HK-2 (cell line): ENCODE data around the gene DHRS2.
"Not testable (repeated sequence)": the region's sequence is repeated elsewhere in the genome, so short reads cannot be mapped to it uniquely, and the experiment has no call there.

Experiments
- DNase-seq: peaks from one replicate; pipeline ENCODE4 v3.0.0-alpha.2; 2018; ENCODE audit not compliant: unreplicated experiment

The DHRS2 gene

DNA sequence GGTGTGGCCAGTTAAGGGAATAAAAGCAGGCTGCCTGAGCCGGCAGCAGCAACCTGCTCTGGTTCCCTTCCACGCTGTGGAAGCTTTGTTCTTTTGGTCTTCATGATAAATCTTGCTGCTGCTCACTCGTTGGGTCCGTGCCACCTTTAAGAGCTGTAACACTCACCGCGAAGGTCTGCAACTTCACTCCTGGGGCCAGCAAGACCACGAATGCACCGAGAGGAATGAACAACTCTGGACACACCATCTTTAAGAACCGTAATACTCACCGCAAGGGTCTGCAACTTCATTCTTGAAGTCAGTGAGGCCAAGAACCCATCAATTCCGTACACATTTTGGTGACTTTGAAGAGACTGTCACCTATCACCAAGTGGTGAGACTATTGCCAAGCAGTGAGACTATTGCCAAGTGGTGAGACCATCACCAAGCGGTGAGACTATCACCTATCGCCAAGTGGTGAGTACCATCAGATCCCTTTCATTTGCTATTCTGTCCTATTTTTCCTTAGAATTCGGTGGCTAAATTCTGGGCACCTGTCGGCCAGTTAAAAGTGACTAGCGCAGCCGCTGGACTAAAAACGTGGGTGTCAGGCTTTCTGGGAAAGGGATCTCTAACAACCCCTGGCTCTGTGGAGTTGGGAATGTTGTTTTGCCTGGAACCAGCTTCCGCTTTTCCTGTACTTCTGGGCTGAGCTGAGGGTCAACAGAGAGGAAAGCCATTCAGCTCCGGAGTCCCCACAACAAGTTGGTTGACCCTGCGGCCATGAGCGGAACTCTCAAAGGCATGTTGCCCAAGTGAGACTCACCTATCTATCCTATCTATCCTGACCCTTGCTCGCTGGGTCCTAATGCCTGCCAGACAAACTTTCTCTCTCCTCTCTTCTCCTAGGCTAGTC lies at the start of gene DHRS2:
Gene DHRS2 (plus strand): TSS at position 48 of the 895 bp plus-strand sequence. CDS start 2,501 bp downstream, outside the sequence.
- no peak for DNase-seq

DNA sequence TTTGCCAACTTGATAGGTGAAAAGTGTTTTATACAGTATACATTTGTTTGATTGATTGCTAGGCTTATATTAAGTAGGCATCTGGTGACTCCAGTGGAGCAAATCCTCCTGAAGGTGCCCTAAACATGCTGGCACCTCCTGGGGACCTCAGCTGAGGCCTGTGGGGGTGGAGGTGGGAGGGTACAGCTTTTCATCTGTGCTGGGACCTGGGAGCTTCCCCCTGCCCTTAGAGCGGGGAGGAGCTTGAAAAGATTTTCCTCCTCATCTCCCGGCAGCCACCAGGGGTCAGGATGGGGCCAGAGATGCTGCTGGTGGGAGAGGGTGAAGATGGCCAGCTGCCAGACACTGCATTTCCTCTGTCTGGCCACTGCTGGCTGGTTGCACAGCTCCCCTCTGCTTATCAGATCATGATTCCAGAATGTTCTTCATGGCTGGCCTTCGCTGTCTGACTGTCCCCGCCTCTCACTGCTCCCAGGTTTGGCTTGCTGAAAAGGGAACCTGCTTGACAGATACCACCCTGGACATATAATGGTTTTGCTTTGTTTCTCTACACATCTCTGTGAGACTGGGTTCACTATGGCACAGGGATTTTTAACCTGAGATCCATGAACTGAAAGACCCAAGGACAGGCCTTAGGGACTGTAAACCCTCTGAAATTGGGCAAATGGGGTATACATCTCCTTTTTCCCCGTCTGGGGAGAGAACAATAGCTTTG lies 47.1 kb upstream of the DHRS2 start:
- DNase-seq: peak; percentile 84

DNA sequence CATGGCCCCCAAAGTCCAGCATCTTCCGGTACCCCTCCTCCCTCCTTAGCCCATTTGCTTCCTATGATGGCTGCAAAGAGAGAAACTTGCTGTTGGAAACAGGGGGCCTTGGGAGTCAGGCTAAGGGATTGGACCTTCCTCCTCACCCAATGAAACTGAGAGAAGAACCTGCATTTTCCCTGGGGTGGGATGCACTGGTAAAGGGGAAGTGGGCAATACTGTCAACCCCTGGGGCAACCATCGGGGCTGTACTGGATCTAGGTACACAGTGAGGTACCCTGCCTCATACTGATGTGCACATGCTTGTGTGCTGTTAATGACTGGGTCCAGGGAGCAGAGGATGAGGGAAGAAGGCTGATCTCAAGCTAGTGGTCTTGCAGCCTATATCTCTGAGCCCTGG lies 46.6 kb upstream of the DHRS2 start:
- DNase-seq: no peak

DNA sequence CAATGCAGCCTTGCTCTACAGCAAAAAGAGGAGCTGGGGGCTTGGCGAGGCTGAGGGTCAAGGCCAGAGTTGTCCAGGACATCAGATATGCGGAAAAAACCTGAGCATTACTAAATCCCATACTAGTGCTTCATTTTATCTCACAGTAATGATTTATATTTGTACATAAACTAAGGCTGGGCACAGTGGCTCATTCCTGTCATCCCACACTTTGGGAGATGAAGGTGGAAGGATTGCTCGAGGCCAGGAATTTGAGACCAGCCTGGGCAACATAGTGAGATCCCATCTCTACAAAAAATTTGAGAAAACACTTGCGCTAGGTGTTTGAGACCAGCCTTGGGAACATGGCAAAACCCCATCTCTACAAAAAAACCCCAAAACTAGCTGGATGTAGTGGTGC lies 46.0 kb upstream of the DHRS2 start:
- DNase-seq: no peak

DNA sequence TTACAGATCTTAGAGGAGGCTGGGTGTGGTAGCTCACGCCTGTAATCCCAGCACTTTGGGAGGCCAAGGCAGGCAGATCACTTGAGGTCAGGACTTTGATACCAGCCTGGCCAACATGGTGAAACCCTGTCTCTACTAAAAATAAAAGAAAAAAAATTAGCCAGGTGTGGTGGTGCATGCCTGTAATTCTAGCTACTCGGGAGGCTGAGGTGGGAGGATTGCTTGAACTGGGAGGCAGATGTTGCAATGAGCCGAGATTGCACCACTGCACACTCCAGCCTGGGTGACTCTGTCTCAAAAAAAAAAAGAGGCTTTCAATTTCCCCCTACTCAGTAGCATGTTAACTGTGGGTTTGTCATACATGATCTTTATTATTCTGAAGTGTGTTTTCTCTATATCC lies 42.0 kb upstream of the DHRS2 start:
- DNase-seq: not testable (repeated sequence)

- no peak for DNase-seq
Measured at GRCh38 chr14:23600322-23600707, 35.8 kb upstream of the DHRS2 start.

- no peak for DNase-seq
Measured at GRCh38 chr14:23600806-23601205, 35.4 kb upstream of the DHRS2 start.

GRCh38 chr14:23601424-23601823 lies 34.7 kb upstream of the DHRS2 start:
- no peak for DNase-seq

GRCh38 chr14:23601845-23602180 lies 34.4 kb upstream of the DHRS2 start:
- DNase-seq: no peak

DNA sequence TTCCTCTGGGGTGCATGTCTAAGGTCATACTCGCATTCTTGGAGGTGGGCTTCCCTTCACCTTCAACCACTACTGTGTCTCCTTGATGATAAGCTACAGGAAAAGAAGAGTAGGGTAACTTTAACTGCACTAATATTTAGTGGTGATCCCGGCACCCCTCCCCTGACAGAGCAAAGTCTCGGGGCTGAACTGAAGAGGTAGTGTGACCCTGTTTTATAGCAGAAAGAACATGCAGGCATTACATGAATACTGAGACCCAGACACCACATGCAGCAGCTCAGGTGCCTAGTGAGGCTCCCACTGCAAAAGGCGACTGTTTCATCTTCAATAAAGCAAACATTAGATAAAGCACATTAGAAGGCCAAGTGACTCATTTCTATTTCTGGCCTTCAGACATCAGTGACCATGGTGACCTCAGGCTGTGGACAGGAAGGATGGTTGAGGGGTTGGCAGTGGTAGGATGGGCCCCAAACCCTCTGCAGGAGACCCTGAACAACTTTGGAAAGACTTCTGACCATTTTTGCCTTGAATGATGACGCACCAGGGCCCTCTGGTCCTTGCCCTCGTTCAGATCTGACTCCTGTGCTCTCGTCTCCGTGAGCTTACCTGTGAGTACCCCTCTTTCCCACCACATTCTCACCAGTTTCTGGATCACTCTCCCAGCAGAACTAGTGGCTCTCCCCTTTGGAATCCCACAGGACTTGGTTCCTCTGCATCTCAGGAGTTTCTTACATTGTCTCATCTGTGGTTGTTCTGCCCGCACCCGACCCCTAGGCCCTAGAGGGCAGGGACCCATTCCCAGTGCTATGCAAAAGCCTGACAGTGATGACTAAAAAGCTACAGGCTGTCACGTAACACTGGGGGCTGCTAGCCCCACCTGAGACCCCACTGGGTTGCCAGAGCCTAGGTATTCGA lies 33.7 kb upstream of the DHRS2 start:
- no peak for DNase-seq

GRCh38 chr14:23603103-23603502 lies 33.1 kb upstream of the DHRS2 start:
- no peak for DNase-seq

GRCh38 chr14:23604148-23604547 lies 32.0 kb upstream of the DHRS2 start:
- no peak for DNase-seq

GRCh38 chr14:23604675-23605170 lies 31.4 kb upstream of the DHRS2 start:
- DNase-seq: no peak

GRCh38 chr14:23605931-23606585 lies 30.1 kb upstream of the DHRS2 start:
- DNase-seq: no peak

- DNase-seq: no peak
Measured at GRCh38 chr14:23608454-23608853, 27.7 kb upstream of the DHRS2 start.

DNA sequence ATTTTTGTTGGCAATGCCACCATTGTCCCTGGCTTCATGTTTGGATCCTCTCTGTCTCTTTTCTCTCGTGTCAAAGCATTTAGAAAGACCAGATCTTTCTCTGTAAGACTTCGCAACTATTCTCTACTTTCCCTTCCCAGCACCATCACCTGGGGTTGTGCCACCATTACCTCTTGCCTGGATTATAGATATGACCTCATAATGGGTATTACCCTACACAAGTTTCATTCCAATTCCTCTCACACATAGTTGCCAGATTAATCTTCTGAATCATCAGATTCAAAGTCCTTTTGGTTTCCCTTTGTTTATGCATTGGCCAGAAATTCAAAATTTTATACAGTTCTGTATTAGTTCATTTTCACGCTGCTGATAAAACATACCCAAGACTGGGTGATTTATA lies 27.2 kb upstream of the DHRS2 start:
- DNase-seq: no peak

DNA sequence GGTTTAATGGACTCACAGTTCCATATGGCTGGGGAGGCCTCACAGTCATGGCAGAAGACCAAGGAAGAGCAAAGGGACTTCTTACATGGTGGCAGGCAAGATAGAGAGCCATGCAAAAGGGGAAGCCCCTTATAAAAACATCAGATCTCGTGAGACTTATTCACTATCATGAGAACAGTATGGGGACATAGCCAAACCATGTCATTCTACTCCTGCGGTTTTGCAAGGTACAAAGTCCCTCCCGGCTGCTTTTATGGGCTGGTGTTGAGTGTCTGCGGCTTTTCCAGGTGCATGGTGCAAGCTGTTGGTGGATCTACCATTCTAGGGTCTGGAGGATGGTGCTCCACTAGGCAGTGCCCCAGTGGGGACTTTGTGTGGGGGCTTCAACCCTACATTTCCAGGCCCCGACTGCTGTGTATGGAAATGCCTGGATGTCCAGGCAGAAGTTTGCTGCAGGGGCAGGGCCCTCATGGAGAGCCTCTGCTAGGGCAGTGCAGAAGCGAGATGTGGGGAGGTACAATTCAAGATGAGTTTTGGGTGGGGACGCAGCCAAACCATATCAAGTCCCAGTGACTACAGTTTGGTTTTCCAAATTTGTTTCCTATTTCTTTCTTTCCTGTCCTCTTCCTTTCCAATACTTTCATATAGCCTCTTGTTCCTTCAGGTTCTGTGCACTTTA lies 26.6 kb upstream of the DHRS2 start:
- not testable (repeated sequence) for DNase-seq

DNA sequence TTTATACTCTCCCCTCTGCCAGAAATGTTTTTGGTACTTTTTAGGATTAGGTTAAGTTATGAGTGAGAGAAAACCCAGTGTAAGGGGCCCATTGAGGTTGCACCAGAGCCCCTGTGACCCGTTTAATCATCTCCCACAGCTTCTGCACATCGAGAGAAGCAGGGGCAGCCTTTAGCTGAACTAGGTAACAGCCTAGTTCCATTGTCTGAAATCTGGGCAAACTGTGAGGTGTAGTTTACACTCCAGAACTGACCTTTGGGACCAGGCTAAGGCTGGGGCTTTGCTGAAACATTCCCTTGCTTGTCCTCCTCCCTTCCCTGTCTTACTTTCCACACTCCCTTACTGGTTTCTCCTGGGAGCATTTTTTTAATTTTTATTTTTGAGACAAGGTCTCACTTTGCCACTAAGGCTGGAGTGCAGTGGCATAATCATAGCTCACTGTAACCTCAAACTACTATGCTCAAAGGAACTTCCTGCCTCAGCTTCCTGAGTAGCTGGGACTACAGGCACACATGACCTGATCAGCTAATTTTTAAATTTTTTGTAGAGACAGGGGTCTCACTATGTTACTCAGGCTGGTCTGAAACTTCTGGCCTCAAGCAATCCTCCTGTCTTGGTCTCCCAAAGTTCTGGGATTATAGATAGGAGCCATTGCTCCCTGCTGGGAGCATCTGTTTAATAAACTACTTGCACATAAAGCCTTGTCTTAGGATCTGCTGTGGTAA lies 25.9 kb upstream of the DHRS2 start:
- DNase-seq: no peak

DNA sequence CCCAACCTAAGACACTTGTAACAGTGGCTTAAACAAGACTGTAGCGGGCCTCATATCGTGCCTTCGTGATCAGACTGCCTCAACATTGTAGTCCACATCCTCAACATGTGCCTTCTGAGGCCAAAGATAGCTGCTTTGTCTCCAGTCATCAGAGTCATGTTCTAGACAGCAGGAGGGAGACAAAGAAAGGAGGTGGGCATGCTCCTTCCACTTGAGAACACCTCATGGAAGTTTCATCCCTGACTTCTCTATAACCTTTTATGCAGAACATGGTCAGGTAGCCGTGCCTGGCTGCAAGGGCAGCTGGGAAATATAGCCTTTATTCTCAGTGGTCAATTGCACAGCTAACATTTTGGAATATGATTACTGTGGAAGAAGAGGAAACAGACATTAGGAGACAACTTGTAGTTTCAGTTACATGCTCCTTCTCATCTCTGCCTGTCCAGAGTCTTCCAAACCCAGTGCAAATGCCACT lies 25.3 kb upstream of the DHRS2 start:
- DNase-seq: no peak

DNA sequence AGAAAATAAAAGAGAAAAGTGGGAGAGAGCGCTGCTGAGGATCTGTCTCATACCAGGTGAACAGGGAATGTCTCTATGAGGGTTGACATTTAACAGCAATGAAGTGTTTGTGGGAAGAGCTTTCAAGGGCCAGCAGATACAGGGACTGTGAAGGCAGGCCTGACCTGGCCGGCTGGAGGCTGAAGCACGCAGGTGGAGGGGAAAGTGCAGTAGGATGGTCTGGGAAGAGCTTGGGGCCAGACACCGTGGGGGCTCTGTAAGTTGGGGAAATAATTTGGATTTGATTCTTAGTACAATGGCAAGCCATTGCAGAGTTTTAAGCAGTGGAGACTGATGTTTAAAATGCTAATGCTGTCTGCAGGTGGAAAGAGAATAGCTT lies 23.8 kb upstream of the DHRS2 start:
- no peak for DNase-seq
